ENCODE data around the gene CTNNA3. TPM values are rescaled to one million over a fixed set of nuclear protein-coding genes. Genes with fewer than 3 reads are reported as not detected.

Gene CTNNA3
- total RNA-seq, 1 donor from 2014 or later = 0.46 TPM

GRCh38 chr10:66848856-66849255, 847.1 kb downstream of the CTNNA3 start:
- no peak for DNase-seq (ENCODE audit: low read depth)
- TF ChIP-seq CTCF (conservative IDR thresholded peaks at IDR 0.05; ENCODE audit: low read depth, low read length) = no peak
- no peak overlapping the region for H3K4me3 ChIP-seq (ENCODE audit: low read depth, low read length)

- DNase-seq (ENCODE audit: low read depth) = no peak
- H3K4me3 ChIP-seq (ENCODE audit: low read depth, low read length) = no peak overlapping the region
- TF ChIP-seq CTCF (conservative IDR thresholded peaks at IDR 0.05; ENCODE audit: low read depth, low read length) = peak; percentile 17
Measured at GRCh38 chr10:66844176-66844942, 851.6 kb downstream of the CTNNA3 start.

- no peak for TF ChIP-seq CTCF (conservative IDR thresholded peaks at IDR 0.05; ENCODE audit: low read depth, low read length)
- DNase-seq (ENCODE audit: low read depth) = no peak
- no peak overlapping the region for H3K4me3 ChIP-seq (ENCODE audit: low read depth, low read length)
Measured at GRCh38 chr10:66843396-66843795, 852.6 kb downstream of the CTNNA3 start.

- no peak for TF ChIP-seq CTCF (conservative IDR thresholded peaks at IDR 0.05; ENCODE audit: low read depth, low read length)
- no peak overlapping the region for H3K4me3 ChIP-seq (ENCODE audit: low read depth, low read length)
- no peak for DNase-seq (ENCODE audit: low read depth)
Measured at GRCh38 chr10:66842867-66843266, 853.1 kb downstream of the CTNNA3 start.

GRCh38 chr10:66842371-66842770, 853.6 kb downstream of the CTNNA3 start:
- DNase-seq (ENCODE audit: low read depth) = no peak
- no peak for TF ChIP-seq CTCF (conservative IDR thresholded peaks at IDR 0.05; ENCODE audit: low read depth, low read length)
- no peak overlapping the region for H3K4me3 ChIP-seq (ENCODE audit: low read depth, low read length)

GRCh38 chr10:66838656-66839055, 857.3 kb downstream of the CTNNA3 start:
- no peak overlapping the region for H3K4me3 ChIP-seq (ENCODE audit: low read depth, low read length)
- no peak for DNase-seq (ENCODE audit: low read depth)
- TF ChIP-seq CTCF (conservative IDR thresholded peaks at IDR 0.05; ENCODE audit: low read depth, low read length) = no peak

- H3K4me3 ChIP-seq (ENCODE audit: low read depth, low read length) = no peak overlapping the region
- DNase-seq (ENCODE audit: low read depth) = peak; percentile 90
- TF ChIP-seq CTCF (conservative IDR thresholded peaks at IDR 0.05; ENCODE audit: low read depth, low read length) = no peak
Measured at GRCh38 chr10:66837990-66838389, 858.0 kb downstream of the CTNNA3 start.
